ENCODE measurements around the gene FGF11.
A peak's percentile ranks its signal among the peaks of the same experiment; 100 is the strongest.

The FGF11 gene

GRCh38 chr17:7403977-7404736 is 35.2 kb upstream of the FGF11 start, which contains the start of gene TMEM256 (continued):
- no peak for TF ChIP-seq AEBP2 (tag by site-specific recombination; IDR thresholded peaks at IDR 0.05; ENCODE audit: borderline replicate concordance)
- no peak for TF ChIP-seq ZNF518A (tag by site-specific recombination; conservative IDR thresholded peaks at IDR 0.05; ENCODE audit: low read depth)
- TF ChIP-seq KLF16 (tag by site-specific recombination; IDR thresholded peaks at IDR 0.05) = 0 out of 2 replicates have a peak, but pooled peaks have one; percentile 56
- TF ChIP-seq KLF9 (tag by site-specific recombination; IDR thresholded peaks at IDR 0.05; ENCODE audit: low read depth) = peak; percentile 73
- no peak; the same call in 1 of the 2 replicates for TF ChIP-seq PBX3 (CRISPR knock-in tag; IDR thresholded peaks at IDR 0.05)
- TF ChIP-seq ZNF600 (tag by site-specific recombination; IDR thresholded peaks at IDR 0.05) = peak; percentile 70
- no peak for TF ChIP-seq OVOL3 (tag by site-specific recombination; IDR thresholded peaks at IDR 0.05)
- TF ChIP-seq ZNF341 (tag by site-specific recombination; IDR thresholded peaks at IDR 0.05; ENCODE audit: low read depth) = peak; percentile 85
- TF ChIP-seq ZBTB8A (tag by site-specific recombination; IDR thresholded peaks at IDR 0.05) = peak; percentile 61
- TF ChIP-seq ZNF2 (tag by site-specific recombination; IDR thresholded peaks at IDR 0.05) = peak; percentile 58; the same call in 1 of the 2 replicates
- no peak for TF ChIP-seq ZNF148 (tag by site-specific recombination; IDR thresholded peaks at IDR 0.05; ENCODE audit: borderline replicate concordance)
- peak; percentile 35; the same call in 1 of the 2 replicates for TF ChIP-seq ZNF843 (tag by site-specific recombination; IDR thresholded peaks at IDR 0.05)
- TF ChIP-seq ZNF449 (tag by site-specific recombination; IDR thresholded peaks at IDR 0.05) = peak; percentile 78
- TF ChIP-seq ZNF121 (tag by site-specific recombination; IDR thresholded peaks at IDR 0.05) = no peak
- TF ChIP-seq ZSCAN18 (tag by site-specific recombination; IDR thresholded peaks at IDR 0.05) = no peak
- TF ChIP-seq ZFP3 (tag by site-specific recombination; IDR thresholded peaks at IDR 0.05; ENCODE audit: low read depth) = no peak
- no peak for TF ChIP-seq ZBTB7A (tag by site-specific recombination; IDR thresholded peaks at IDR 0.05; ENCODE audit: low read depth)
- peak; percentile 55; the same call in 1 of the 2 replicates for TF ChIP-seq ZNF366 (tag by site-specific recombination; conservative IDR thresholded peaks at IDR 0.05)
- TF ChIP-seq ZNF37A (tag by site-specific recombination; IDR thresholded peaks at IDR 0.05) = no peak
- peak; percentile 41; the same call in 1 of the 2 replicates for TF ChIP-seq ZNF629 (tag by site-specific recombination; IDR thresholded peaks at IDR 0.05)
- no peak for TF ChIP-seq ZNF544 (tag by site-specific recombination; IDR thresholded peaks at IDR 0.05)
- peak; percentile 15; the same call in 1 of the 2 replicates for TF ChIP-seq KLF1 (tag by site-specific recombination; IDR thresholded peaks at IDR 0.05)
- TF ChIP-seq ZNF747 (tag by site-specific recombination; IDR thresholded peaks at IDR 0.05) = no peak
- no peak for TF ChIP-seq ZNF48 (tag by site-specific recombination; IDR thresholded peaks at IDR 0.05)
- TF ChIP-seq ZNF510 (tag by site-specific recombination; IDR thresholded peaks at IDR 0.05; ENCODE audit: insufficient replicate concordance) = no peak
- no peak for TF ChIP-seq ZFP41 (tag by site-specific recombination; IDR thresholded peaks at IDR 0.05; ENCODE audit: borderline replicate concordance)
